ENCODE results near the gene ELMO3. TPM values are rescaled to one million over a fixed set of nuclear protein-coding genes. Genes with fewer than 3 reads are reported as not detected.

ELMO3 gene
- total RNA-seq (ENCODE audit: low replicate concordance): 0.12 and 0.45 TPM in 2 replicates

DNA sequence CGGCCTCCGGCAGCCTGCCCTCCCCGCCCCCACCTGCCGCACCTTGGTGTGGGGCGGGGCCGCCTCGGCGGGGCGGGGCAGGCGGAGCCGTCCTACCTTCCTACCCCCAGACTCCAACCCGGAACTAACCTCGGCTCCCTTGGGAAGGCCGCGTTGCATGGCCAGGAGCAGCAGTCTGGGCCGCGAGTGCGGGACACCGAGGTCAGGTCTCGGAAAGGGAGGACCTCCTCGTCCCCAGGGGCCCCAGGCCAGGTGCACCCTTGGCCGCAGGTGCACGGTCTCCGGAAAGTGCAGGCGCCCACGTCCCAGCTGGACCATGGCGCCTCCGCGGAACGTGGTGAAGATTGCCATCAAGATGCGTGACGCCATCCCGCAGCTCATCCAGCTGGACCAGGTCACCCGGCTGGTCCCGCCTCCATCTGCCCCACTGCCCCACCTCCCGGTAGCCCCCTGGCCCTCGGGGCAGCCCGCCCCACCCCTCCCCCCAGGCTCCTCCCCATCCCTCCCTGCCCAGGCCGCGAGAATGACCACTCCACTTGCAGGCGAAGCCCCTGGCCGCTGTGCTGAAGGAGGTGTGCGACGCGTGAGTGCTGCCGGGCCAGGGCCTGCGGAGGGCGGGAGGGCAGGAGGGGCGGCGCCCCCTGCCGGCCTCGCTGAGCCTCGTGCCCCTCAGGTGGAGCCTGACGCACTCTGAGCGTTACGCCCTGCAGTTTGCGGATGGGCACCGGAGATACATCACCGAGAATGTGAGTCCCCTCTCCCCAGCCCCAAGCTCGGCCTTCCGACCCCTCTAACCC, at the start of gene ELMO3:
Gene ELMO3 (plus strand): TSS at position 121 of the 797 bp plus-strand sequence. CDS start 196 bp downstream, at position 317.

GRCh38 chr16:67150833-67151396, 48.0 kb upstream of the ELMO3 start, which contains the start of gene B3GNT9:
Gene B3GNT9, minus strand, starts transcription at chr16:67150998. Its CDS starts 513 bp downstream, at chr16:67150485.

DNA sequence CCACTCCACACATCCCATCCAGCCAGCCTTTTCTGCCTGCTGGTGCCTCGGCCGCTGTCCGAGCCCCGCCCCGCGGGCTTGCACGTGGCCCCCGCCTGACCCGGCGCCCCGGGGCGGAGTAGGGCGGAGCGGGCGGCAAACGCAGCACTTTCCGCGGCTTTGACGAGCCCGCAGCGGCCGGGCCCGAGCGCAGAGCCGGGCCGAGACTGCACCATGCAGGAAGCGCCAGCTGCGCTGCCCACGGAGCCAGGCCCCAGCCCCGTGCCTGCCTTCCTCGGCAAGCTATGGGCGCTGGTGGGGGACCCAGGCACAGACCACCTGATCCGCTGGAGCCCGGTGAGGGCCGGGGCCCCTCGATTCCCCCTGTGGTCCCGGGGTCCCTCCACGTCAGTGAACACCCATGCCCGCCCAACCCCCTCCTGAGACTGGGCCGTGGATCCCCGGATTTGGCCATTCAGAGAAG, 34.3 kb upstream of the ELMO3 start, which contains the start of gene HSF4:
Gene HSF4 (plus strand): TSS at position 147 of the 463 bp plus-strand sequence. CDS start 67 bp downstream, at position 214.

DNA sequence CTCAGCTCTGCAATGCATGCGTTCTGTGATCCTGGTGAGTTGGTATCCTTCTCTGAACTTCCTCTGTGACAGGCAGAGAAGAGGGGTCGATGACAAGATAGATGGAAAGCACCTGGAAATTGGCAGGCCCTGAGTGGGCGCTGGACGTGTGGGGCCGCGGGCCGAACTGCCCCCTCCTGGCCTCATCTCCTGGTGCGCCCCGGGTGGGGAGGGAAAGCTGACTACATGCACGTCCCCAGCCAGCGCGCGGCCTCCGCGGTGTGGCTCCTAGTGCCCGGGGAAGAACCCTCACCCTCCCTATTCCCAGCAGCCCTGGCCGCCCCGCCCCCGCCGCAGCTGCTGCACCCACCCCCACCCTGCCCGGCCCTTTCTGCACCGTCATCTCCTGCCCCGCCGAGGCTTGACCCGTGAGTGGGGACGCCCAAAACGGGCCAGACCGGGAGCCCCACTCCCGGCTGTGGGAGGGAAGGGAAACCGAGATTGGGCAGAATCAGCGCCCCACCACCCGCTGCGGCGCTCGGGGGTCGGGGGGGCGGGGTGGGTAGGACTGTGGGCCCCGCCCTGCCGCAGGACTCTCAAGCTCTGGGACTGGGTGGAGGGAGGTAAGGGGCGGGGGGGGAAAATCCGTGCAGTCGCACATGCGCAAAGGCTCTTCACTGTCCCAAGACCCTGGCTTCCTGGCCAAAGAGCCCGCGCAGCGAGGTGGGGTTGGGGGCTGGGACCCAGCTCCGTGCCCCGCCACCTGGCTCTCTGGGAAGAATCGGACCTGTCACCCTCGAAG, 28.6 kb upstream of the ELMO3 start, which contains the start of gene NOL3:
Gene NOL3 (plus strand): TSS at position 371 of the 781 bp plus-strand sequence.

GRCh38 chr16:67183627-67184452, 15.1 kb upstream of the ELMO3 start, which contains the start of gene MATCAP1:
Gene MATCAP1, minus strand, starts transcription at chr16:67183963. Its CDS starts 3,353 bp downstream, at chr16:67180610.

GRCh38 chr16:67190041-67190440, 8.9 kb upstream of the ELMO3 start, which contains the start of gene EXOC3L1:
Gene EXOC3L1, minus strand, starts transcription at chr16:67190136. Its CDS starts 460 bp downstream, at chr16:67189676.

DNA sequence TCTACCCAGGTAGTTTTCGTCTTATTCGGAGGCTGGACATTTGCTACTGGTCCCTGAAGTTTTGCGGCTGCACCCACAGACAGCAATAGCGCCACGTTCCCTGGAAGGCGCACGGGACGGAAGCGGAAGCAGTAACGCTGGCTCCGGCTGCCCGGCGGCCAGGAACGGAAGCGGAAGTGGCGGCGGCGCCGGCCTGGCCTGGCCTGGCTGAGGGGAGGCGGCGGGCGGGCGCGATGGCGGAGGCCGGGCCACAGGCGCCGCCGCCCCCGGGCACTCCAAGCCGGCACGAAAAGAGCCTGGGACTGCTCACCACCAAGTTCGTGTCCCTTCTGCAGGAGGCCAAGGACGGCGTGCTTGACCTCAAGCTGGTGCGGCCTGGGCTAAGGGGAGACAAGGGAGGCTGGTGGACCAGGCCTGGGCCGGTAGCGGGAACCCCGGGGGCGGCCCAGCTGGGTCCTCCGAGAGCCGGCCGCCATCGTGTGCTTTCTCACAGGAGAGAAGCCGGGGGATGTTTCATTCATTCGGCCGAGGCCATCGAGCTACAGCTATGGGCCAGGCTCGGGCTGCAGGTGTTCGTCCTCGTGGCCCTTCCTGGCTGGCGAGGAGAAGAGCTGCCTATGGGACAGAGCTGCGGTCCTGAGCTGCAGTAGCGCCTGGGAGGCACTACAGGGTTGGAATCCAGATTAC, 6.8 kb upstream of the ELMO3 start, which contains the start of gene E2F4:
Gene E2F4 (plus strand): TSS at position 161 of the 687 bp plus-strand sequence. CDS start 73 bp downstream, at position 234.

DNA sequence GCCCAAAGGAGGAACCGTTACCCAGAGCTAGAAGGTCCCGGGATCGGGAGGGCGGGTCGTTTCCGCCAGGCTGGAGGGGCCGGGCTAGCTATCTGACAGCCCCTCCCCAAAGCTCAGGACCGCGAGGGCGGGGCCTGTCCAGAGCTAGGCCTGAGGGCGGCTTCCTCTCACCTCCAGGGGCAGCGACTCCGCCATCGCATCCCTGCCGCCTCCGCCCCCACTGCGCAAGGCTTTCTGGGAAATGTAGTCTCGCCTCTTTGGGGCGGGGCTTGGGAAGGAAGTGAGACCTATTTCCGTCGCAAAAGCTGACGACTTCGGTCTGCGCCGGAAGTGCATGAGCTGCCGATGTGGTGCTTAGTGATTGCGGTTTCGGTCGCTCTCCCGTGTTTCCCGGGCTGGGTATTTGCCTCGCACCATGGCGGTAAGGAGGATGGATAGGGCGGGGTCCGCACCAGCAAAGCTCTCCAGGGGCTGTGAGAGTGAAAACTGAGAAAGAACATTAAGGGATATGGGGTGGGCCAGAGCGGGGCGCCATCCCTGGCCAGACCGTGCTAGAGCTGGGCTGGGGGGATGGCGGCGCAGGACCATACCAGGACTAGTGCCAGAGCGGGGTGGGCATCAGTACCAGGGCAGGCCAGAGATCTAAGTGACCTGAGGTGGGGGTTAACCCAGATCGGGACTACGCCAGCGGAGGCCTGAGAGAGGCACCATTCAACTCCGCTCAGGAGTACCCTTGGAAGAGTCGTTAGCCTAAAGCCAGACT, 28.1 kb downstream of the ELMO3 start, which contains the start of gene TMEM208:
Gene TMEM208 (plus strand): TSS at position 327 of the 763 bp plus-strand sequence. CDS start 89 bp downstream, at position 416.

DNA sequence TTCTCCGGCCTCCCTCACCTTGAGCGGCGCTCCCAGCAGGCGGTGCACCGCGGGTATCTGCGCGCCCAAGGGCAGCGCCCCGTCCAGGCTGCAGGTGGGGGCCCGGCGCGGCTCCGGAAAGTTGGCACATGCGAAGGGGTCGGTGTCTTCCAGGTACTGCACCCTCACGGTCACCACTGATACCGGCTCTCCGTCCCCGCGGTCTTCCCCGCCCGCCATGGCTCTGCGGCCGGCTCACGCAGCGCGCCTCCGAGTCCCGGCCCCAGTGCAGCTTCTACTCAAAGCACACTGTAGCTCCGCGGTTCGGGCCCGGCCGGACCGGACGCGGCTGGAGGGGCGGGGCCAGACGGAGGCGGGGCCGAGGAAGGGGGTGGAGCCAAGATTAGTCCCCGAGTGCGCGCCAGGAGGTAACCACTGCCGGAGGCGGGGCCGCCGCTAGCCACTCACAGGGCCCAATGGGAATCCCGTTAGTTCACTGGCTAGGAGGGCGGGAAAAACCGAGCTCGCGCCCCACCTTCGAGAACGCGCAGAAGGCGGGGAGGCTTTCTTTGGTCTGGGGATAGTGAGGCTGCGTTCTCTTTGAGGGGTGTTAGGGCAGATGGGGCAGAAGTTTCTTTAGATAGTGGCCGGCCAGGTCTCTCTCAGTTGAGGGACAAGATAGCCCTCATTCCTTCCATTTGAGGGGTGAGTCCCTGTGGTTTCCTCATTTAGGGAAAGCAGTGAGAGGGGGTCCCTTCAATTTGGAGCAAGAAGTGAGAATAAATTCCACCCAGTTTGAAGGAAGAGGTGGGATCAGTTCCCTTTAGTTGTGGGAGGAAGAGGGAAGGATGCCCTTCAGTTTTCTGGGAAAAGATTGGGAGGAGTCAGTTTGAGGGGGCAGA, 48.5 kb downstream of the ELMO3 start, which contains the start of gene FHOD1:
Gene FHOD1 (minus strand): TSS at position 290 of the 881 bp plus-strand sequence. CDS start 71 bp downstream, at position 219.

DNA sequence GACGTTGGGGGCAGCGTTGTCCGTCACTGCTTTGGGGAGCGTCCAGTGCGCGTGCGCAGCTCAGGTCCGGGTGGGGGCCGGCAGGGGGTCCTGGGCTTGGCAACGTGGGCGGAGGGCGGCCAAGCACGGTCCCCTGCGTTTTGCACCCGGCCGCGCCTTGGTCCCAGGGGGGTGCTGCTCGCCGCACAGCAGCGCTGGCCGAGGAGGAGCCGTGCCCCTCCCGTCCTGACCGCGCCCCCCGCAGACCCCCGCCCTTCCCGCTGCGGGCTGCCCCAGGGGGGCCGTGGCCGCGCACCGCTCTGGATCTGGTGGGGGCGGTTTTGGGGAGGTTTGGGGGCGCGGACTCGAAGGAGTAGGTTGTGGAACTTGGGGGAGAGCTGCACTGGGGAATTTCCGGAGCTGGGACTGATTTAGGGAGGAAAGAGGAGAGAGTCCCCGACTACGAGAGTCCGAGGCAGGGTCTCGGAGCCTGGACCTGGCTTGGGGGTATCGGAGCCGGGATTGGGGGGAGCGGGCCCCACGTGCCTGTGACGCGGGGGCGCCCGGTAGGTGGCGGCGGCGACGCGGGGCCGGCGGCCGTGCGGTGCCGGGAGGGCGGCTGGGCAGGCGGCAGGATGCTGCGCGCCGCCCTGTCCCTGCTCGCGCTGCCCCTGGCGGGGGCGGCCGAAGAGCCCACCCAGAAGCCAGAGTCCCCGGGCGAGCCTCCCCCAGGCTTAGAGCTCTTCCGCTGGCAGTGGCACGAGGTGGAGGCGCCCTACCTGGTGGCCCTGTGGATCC, 49.7 kb downstream of the ELMO3 start, which contains the start of gene SLC9A5:
Gene SLC9A5 (plus strand): TSS at position 579 of the 777 bp plus-strand sequence. CDS start 36 bp downstream, at position 615.

Other genes with a start within 250 kb of the ELMO3 start
- under 0.01 and 0.38 TPM in 2 replicates for gene CES3, start 237.9 kb upstream of the ELMO3 start, total RNA-seq (ENCODE audit: low replicate concordance)
- 0.90 and 3.3 TPM in 2 replicates for gene CES4A, start 210.5 kb upstream of the ELMO3 start, total RNA-seq (ENCODE audit: low replicate concordance)
- gene CBFB, start 170.0 kb upstream of the ELMO3 start, total RNA-seq (ENCODE audit: low replicate concordance): 92.9 and 108 TPM in 2 replicates
- gene PHAF1, start 89.2 kb upstream of the ELMO3 start, total RNA-seq (ENCODE audit: low replicate concordance): 9.6 and 12.0 TPM in 2 replicates
- 26.5 and 26.8 TPM in 2 replicates for gene B3GNT9, start 48.1 kb upstream of the ELMO3 start, total RNA-seq (ENCODE audit: low replicate concordance)
- gene TRADD, start 39.2 kb upstream of the ELMO3 start, total RNA-seq (ENCODE audit: low replicate concordance): 19.4 TPM in 2 replicates
- 7.2 and 8.4 TPM in 2 replicates for gene FBXL8, start 39.2 kb upstream of the ELMO3 start, total RNA-seq (ENCODE audit: low replicate concordance)
- 2.9 and 31.7 TPM in 2 replicates for gene HSF4, start 34.4 kb upstream of the ELMO3 start, total RNA-seq (ENCODE audit: low replicate concordance)
- gene NOL3, start 28.6 kb upstream of the ELMO3 start, total RNA-seq (ENCODE audit: low replicate concordance): 18.0 and 38.0 TPM in 2 replicates
- 12.7 and 20.0 TPM in 2 replicates for gene MATCAP1, start 15.2 kb upstream of the ELMO3 start, total RNA-seq (ENCODE audit: low replicate concordance)
- gene EXOC3L1, start 9.0 kb upstream of the ELMO3 start, total RNA-seq (ENCODE audit: low replicate concordance): 0.47 TPM in 1 of 2 replicates, not detected in the other
- gene E2F4, start 7.0 kb upstream of the ELMO3 start, total RNA-seq (ENCODE audit: low replicate concordance): 27.5 and 31.9 TPM in 2 replicates
- 34.5 and 36.6 TPM in 2 replicates for gene TMEM208, start 28.0 kb downstream of the ELMO3 start, total RNA-seq (ENCODE audit: low replicate concordance)
- 7.4 and 11.6 TPM in 2 replicates for gene FHOD1, start 48.4 kb downstream of the ELMO3 start, total RNA-seq (ENCODE audit: low replicate concordance)
- gene SLC9A5, start 49.8 kb downstream of the ELMO3 start, total RNA-seq (ENCODE audit: low replicate concordance): 0.23 and 1.5 TPM in 2 replicates
- 2.0 and 11.7 TPM in 2 replicates for gene PLEKHG4, start 80.4 kb downstream of the ELMO3 start, total RNA-seq (ENCODE audit: low replicate concordance)
- gene KCTD19, start 127.6 kb downstream of the ELMO3 start, total RNA-seq (ENCODE audit: low replicate concordance): not detected in 2 replicates
- not detected in 2 replicates for gene LRRC36, start 127.7 kb downstream of the ELMO3 start, total RNA-seq (ENCODE audit: low replicate concordance)
- gene TPPP3, start 194.4 kb downstream of the ELMO3 start, total RNA-seq (ENCODE audit: low replicate concordance): 1.5 and 2.3 TPM in 2 replicates
- gene ZDHHC1, start 217.3 kb downstream of the ELMO3 start, total RNA-seq (ENCODE audit: low replicate concordance): 2.8 and 4.3 TPM in 2 replicates
- gene HSD11B2, start 232.0 kb downstream of the ELMO3 start, total RNA-seq (ENCODE audit: low replicate concordance): not detected in 2 replicates